Heart right ventricle (tissue), 12 donors: ENCODE measurements around the gene CCDC63. TPM values are rescaled to one million over a fixed set of nuclear protein-coding genes. Genes with fewer than 3 reads are reported as not detected.

Experiments used
- polyA plus RNA-seq, 2 donors: library from polyadenylated mRNA; stranded (reverse); fragments of 200-250 nt; gene quantifications; one replicate each; pipeline ENCODE4 v1.2.3, GENCODE V29; 2013
- total RNA-seq, 10 donors: library from RNA; stranded (reverse); fragmentation: NEBNext Ultra II Directional in 3 of 10; extraction: Animal tissue kit (Norgen Biotek cat#: 25700) in 3 of 10; gene quantifications; one replicate each; pipeline versions ENCODE4 v1.2.1 to v1.2.4, GENCODE V29; 2021 to 2023
- donor health status: ischemic (EF 13 %, LVEDD 7.1; RV severe dilation, severe dysfunction).
- donor health status: healthy with polysubstance abuse.
- donor health status: DM: no; HTN: yes; CAD: no.
- donor health status: DM: no; HTN: no; CAD: no.
- donor health status: ischemic (EF 25% LVEDD 6.9; RV normal size, moderate dysfunction).
- donor health status: ischemic (EF 25% LVEDD 5.7; RV mildly dilated, moderate dysfunction).
- donor health status: healthy.
- donor health status: nonischemic (EF 11% LVEDD 7.7; RV severe dilation, severe dysfunction).
- donor health status: DM: yes; HTN: yes; CAD: no.
- donor health status: PGD.
- donor health status: ischemic (EF 29% LVEDD 5.4; RV normal size, mild dysfunction).
- donor health status: nonischemic (EF 23%, LVEDD 6.1; RV moderate dilation, normal function).

CCDC63 gene
- total and polyA plus RNA-seq, 12 donors, result not detected

Other genes with a start within 250 kb of the CCDC63 start
- 10 to 100 TPM; 14.2 to 31.9 (median 25.2) TPM for gene TCTN1, start 232.9 kb upstream of the CCDC63 start, total RNA-seq
- 10 to 100 TPM; 16.2 to 49.6 TPM for gene TCTN1, start 232.9 kb upstream of the CCDC63 start, polyA plus RNA-seq
- 10 to 100 TPM in 5 of 10 donors, 1 to 10 TPM in 5; 5.1 to 74.1 (median 9.0) TPM for gene HVCN1, start 157.9 kb upstream of the CCDC63 start, total RNA-seq
- gene HVCN1, start 157.9 kb upstream of the CCDC63 start, polyA plus RNA-seq, result 10 to 100 TPM; 15.4 to 17.9 TPM
- gene PPP1CC, start 104.1 kb upstream of the CCDC63 start, total RNA-seq, result 100 to 1,000 TPM; 116 to 248 (median 137) TPM
- 10 to 100 TPM; 66.0 to 84.2 TPM for gene PPP1CC, start 104.1 kb upstream of the CCDC63 start, polyA plus RNA-seq
- gene MYL2, start 73.6 kb downstream of the CCDC63 start, total RNA-seq, result over 10,000 TPM; 10,671 to 56,186 (median 34,210) TPM
- over 10,000 TPM in 1 of 2 donors, 1,000 to 10,000 TPM in 1; 9,270 to 14,204 TPM for gene MYL2, start 73.6 kb downstream of the CCDC63 start, polyA plus RNA-seq
- under 1 TPM in 7 of 10 donors, not detected in 3; 0.02 to 0.96 (median 0.06) TPM for gene CUX2, start 187.2 kb downstream of the CCDC63 start, total RNA-seq
- not detected for gene CUX2, start 187.2 kb downstream of the CCDC63 start, polyA plus RNA-seq